Panc1 (cell line): ENCODE data around the gene ATRAID. TPM values are rescaled to one million over a fixed set of nuclear protein-coding genes. Genes with fewer than 3 reads are reported as not detected.

ENCODE experiments used
- ATAC-seq: fragments of 200-7000 bp; cut with Tn5 transposase; 2 replicates; pipeline ENCODE4 v1.9.1; 2020; ENCODE audit warnings: mild to moderate bottlenecking, moderate library complexity
- BruUV-seq: library from RNA; stranded (reverse); fragments of 400-500 nt; replicated peaks from 2 replicates; lab custom pipeline; 2021; lab: Mats Ljungman, UMichigan
- CTCF ChIA-PET: fragments of 300-600 bp; sonication (Branson Sonifier 250); formaldehyde crosslinking; loops from one replicate; lab custom pipeline; 2022; ENCODE audit warnings: antibody characterized with exemption; lab: Charles Lee
- POLR2A ChIA-PET: fragments of 300-600 bp; sonication (Branson Sonifier 250); formaldehyde crosslinking; loops from one replicate; lab custom pipeline; 2022; ENCODE audit warnings: antibody characterized with exemption; lab: Charles Lee
- DNase-seq: peaks from one replicate; pipeline ENCODE4 v3.0.0-alpha.2; 2010; ENCODE audit warnings: low read depth, low spot score
- H3K27ac ChIP-seq: 2 replicates; pipeline ENCODE4 v1.5.1; 2011; ENCODE audit warnings: mild to moderate bottlenecking, low read length, inconsistent platforms
- H3K27me3 ChIP-seq: fragments of 200-500 bp; sonication (Bioruptor generic); 2 replicates; pipeline ENCODE4 v1.6.0; 2014; ENCODE audit warnings: low read length, inconsistent platforms; ENCODE audit not compliant: control insufficient read depth, insufficient read depth
- H3K36me3 ChIP-seq: fragments of 200-500 bp; sonication (Bioruptor generic); 2 replicates; pipeline ENCODE4 v1.5.1; 2014; ENCODE audit warnings: inconsistent platforms, mild to moderate bottlenecking, low read length, moderate library complexity; ENCODE audit not compliant: control insufficient read depth, insufficient read depth
- H3K4me1 ChIP-seq: 2 replicates; pipeline ENCODE4 v1.5.1; 2011; ENCODE audit warnings: inconsistent platforms, mild to moderate bottlenecking, low read length, moderate library complexity; ENCODE audit not compliant: control insufficient read depth, insufficient read depth
- H3K4me3 ChIP-seq, 2 experiments: 2 replicates each; pipeline ENCODE4 v1.5.1; 2011 to 2012; ENCODE audit warnings: low read depth in 2 of 2, low read length in 2 of 2, mild to moderate bottlenecking in 2 of 2, inconsistent platforms in 1 of 2, moderate library complexity in 1 of 2
- H3K9me3 ChIP-seq: fragments of 200-500 bp; sonication (Bioruptor generic); 2 replicates; pipeline ENCODE4 v1.5.1; 2014; ENCODE audit warnings: low read depth, mild to moderate bottlenecking, inconsistent platforms, low read length, moderate library complexity; ENCODE audit not compliant: control insufficient read depth, insufficient read depth
- POLR2AphosphoS5 ChIP-seq: IDR thresholded peaks from 2 replicates; pipeline ENCODE4 v1.6.1; 2012; ENCODE audit warnings: mild to moderate bottlenecking, low read depth, low read length, moderate library complexity
- SIN3A ChIP-seq: IDR thresholded peaks from 2 replicates; pipeline ENCODE4 v1.6.1; 2012; ENCODE audit warnings: low read depth, mild to moderate bottlenecking, low read length, moderate library complexity, borderline replicate concordance; ENCODE audit not compliant: insufficient read depth
- TCF7L2 ChIP-seq: IDR thresholded peaks from 2 replicates; pipeline ENCODE4 v1.6.1; 2011; ENCODE audit warnings: mild to moderate bottlenecking, low read depth, low read length, inconsistent platforms
- in situ Hi-C: cut with HindIII; loops from 2 replicates; pipeline ENCODE4 v1.10.0; 2016; ENCODE audit warnings: low sequenced_read_pairs, low pct_unique_long_range_greater_than_20kb
- intact Hi-C: fragments of 100-400 bp; cut with micrococcal nuclease; formaldehyde crosslinking; loops from one replicate; pipeline ENCODE4 v1.10.0; 2022; ENCODE audit not compliant: unreplicated experiment
- total RNA-seq: library from RNA; stranded (reverse); gene quantifications from one replicate; pipeline ENCODE4 v1.2.1, GENCODE V29; 2021; ENCODE audit not compliant: unreplicated experiment
- TF ChIP-seq, protein P1 (sequence below): fragments of 450-650 bp; IDR thresholded peaks from 2 replicates; pipeline ENCODE4 v1.5.1; 2017; ENCODE audit warnings: mild to moderate bottlenecking
- TF ChIP-seq, protein P2 (sequence below), 2 experiments: IDR thresholded peaks; 2 replicates each; pipeline ENCODE4 v1.6.1; 2011 to 2012; ENCODE audit warnings: low read depth in 2 of 2, control low read depth in 1 of 2, low read length in 1 of 2, mild to moderate bottlenecking in 1 of 2, moderate library complexity in 1 of 2; ENCODE audit not compliant: insufficient read depth in 1 of 2

The ATRAID gene
- total RNA-seq, 1 experiment from 2014 or later: 111 TPM

DNA sequence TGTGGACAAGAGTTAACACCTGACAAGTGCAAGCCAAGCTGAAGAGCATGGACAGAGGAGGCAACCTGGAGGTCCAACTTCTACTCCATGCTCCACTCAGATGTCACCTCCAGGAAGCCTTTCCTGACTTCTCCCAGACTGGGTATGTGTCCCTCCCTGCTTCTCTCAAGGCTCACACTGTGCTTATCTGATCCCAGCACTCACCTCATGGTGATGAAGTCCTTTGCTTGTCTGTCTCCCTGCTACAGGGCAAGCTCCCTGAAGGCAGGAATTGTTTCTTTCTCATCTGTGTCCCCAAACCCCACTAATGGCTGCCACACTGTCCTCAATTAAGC is 53.7 kb downstream of the ATRAID start:
- intact Hi-C loops: no loop called here
- BruUV-seq: no TSS peak
- no peak overlapping the region for H3K27ac ChIP-seq
- DNase-seq (no peak), ATAC-seq (no peak)
- H3K9me3 ChIP-seq: no peaks in the 10 kb centered on the region
- TF ChIP-seq, protein P1, sequence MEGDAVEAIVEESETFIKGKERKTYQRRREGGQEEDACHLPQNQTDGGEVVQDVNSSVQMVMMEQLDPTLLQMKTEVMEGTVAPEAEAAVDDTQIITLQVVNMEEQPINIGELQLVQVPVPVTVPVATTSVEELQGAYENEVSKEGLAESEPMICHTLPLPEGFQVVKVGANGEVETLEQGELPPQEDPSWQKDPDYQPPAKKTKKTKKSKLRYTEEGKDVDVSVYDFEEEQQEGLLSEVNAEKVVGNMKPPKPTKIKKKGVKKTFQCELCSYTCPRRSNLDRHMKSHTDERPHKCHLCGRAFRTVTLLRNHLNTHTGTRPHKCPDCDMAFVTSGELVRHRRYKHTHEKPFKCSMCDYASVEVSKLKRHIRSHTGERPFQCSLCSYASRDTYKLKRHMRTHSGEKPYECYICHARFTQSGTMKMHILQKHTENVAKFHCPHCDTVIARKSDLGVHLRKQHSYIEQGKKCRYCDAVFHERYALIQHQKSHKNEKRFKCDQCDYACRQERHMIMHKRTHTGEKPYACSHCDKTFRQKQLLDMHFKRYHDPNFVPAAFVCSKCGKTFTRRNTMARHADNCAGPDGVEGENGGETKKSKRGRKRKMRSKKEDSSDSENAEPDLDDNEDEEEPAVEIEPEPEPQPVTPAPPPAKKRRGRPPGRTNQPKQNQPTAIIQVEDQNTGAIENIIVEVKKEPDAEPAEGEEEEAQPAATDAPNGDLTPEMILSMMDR: no peak
- no peak for TF ChIP-seq TCF7L2
- no peak for TF ChIP-seq SIN3A
- TF ChIP-seq, protein P2, sequence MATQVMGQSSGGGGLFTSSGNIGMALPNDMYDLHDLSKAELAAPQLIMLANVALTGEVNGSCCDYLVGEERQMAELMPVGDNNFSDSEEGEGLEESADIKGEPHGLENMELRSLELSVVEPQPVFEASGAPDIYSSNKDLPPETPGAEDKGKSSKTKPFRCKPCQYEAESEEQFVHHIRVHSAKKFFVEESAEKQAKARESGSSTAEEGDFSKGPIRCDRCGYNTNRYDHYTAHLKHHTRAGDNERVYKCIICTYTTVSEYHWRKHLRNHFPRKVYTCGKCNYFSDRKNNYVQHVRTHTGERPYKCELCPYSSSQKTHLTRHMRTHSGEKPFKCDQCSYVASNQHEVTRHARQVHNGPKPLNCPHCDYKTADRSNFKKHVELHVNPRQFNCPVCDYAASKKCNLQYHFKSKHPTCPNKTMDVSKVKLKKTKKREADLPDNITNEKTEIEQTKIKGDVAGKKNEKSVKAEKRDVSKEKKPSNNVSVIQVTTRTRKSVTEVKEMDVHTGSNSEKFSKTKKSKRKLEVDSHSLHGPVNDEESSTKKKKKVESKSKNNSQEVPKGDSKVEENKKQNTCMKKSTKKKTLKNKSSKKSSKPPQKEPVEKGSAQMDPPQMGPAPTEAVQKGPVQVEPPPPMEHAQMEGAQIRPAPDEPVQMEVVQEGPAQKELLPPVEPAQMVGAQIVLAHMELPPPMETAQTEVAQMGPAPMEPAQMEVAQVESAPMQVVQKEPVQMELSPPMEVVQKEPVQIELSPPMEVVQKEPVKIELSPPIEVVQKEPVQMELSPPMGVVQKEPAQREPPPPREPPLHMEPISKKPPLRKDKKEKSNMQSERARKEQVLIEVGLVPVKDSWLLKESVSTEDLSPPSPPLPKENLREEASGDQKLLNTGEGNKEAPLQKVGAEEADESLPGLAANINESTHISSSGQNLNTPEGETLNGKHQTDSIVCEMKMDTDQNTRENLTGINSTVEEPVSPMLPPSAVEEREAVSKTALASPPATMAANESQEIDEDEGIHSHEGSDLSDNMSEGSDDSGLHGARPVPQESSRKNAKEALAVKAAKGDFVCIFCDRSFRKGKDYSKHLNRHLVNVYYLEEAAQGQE (IDR thresholded peaks at IDR 0.05; ENCODE audit: insufficient read depth in 1 of 2, low read depth in 2 of 2, low read length in 1 of 2): no peak
- TF ChIP-seq POLR2AphosphoS5: no peak
- H3K36me3 ChIP-seq: no peaks in the 10 kb centered on the region
- POLR2A ChIA-PET: no interaction called here
- no peak overlapping the region for H3K4me3 ChIP-seq
- in situ Hi-C loops: no loop called here
- H3K4me1 ChIP-seq: peaks cover 7% of the 10 kb centered on the region
- H3K27me3 ChIP-seq: peaks cover 29% of the 10 kb centered on the region
- CTCF ChIA-PET: interaction anchor here (0.6 to 2.0 kb wide), 2 partner anchors 14 to 18 kb away, joined by 4 read pairs; no protein-coding TSS in a partner anchor

Other genes with a start within 250 kb of the ATRAID start
- 11.6 TPM for gene MAPRE3, start 241.4 kb upstream of the ATRAID start, total RNA-seq
- gene TMEM214, start 179.1 kb upstream of the ATRAID start, total RNA-seq: 77.8 TPM
- 55.6 TPM for gene AGBL5, start 160.4 kb upstream of the ATRAID start, total RNA-seq
- gene OST4, start 140.4 kb upstream of the ATRAID start, total RNA-seq: 219 TPM
- 0.31 TPM for gene EMILIN1, start 133.4 kb upstream of the ATRAID start, total RNA-seq
- gene KHK, start 125.3 kb upstream of the ATRAID start, total RNA-seq: 1.5 TPM
- 10.1 TPM for gene CGREF1, start 92.9 kb upstream of the ATRAID start, total RNA-seq
- gene ABHD1, start 88.2 kb upstream of the ATRAID start, total RNA-seq: 0.46 TPM
- gene PREB, start 77.4 kb upstream of the ATRAID start, total RNA-seq: 60.9 TPM
- not detected for gene PRR30, start 72.6 kb upstream of the ATRAID start, total RNA-seq
- 0.03 TPM for gene TCF23, start 63.0 kb upstream of the ATRAID start, total RNA-seq
- 74.5 TPM for gene SLC5A6, start 227 bp downstream of the ATRAID start, total RNA-seq
- gene CAD, start 5.3 kb downstream of the ATRAID start, total RNA-seq: 76.7 TPM
- gene SLC30A3, start 51.0 kb downstream of the ATRAID start, total RNA-seq: 0.59 TPM
- gene DNAJC5G, start 63.4 kb downstream of the ATRAID start, total RNA-seq: not detected
- gene TRIM54, start 70.4 kb downstream of the ATRAID start, total RNA-seq: 0.21 TPM
- 4.4 TPM for gene UCN, start 96.4 kb downstream of the ATRAID start, total RNA-seq
- gene MPV17, start 111.1 kb downstream of the ATRAID start, total RNA-seq: 89.5 TPM
- 77.7 TPM for gene GTF3C2, start 144.7 kb downstream of the ATRAID start, total RNA-seq
- 57.2 TPM for gene EIF2B4, start 158.3 kb downstream of the ATRAID start, total RNA-seq
- gene SNX17, start 158.6 kb downstream of the ATRAID start, total RNA-seq: 116 TPM
- 25.3 TPM for gene ZNF513, start 168.7 kb downstream of the ATRAID start, total RNA-seq
- 115 TPM for gene PPM1G, start 197.6 kb downstream of the ATRAID start, total RNA-seq
- 103 TPM for gene NRBP1, start 216.6 kb downstream of the ATRAID start, total RNA-seq
- 1.9 TPM for gene KRTCAP3, start 230.3 kb downstream of the ATRAID start, total RNA-seq